GM12891 (cell line): Measurements from ENCODE around the gene S100A5.
A peak's percentile ranks its signal among the peaks of the same experiment; 100 is the strongest.

Experiments used
- DNase-seq: peaks from one replicate; pipeline ENCODE4 v3.0.0; 2011; ENCODE audit warnings: low spot score; ENCODE audit not compliant: insufficient read length
- FAIRE-seq: peaks from 2 replicates; lab custom pipeline; 2011; peaks lifted over from hg19 to GRCh38; lab: Jason Lieb, UNC
- PAX5 ChIP-seq: IDR thresholded peaks from 2 replicates; pipeline ENCODE4 v1.6.1; 2011; ENCODE audit warnings: low read length, moderate library complexity, mild to moderate bottlenecking; ENCODE audit not compliant: insufficient read depth, severe bottlenecking
- POLR2A ChIP-seq: IDR thresholded peaks from 2 replicates; pipeline ENCODE4 v1.6.1; 2011; ENCODE audit warnings: low read depth, low read length, control low read depth
- POLR2AphosphoS5 ChIP-seq: IDR thresholded peaks from 2 replicates; pipeline ENCODE4 v1.6.1; 2011; ENCODE audit warnings: low read depth, low read length, control low read depth
- POU2F2 ChIP-seq: IDR thresholded peaks from 2 replicates; pipeline ENCODE4 v1.6.1; 2011; ENCODE audit warnings: low read depth, mild to moderate bottlenecking, control low read depth, low read length, moderate library complexity
- SPI1 ChIP-seq: IDR thresholded peaks from 2 replicates; pipeline ENCODE4 v1.6.1; 2011; ENCODE audit warnings: low read depth, low read length, control low read depth
- TAF1 ChIP-seq: IDR thresholded peaks from 2 replicates; pipeline ENCODE4 v1.6.1; 2011; ENCODE audit warnings: low read depth, low read length, control low read depth

Gene S100A5

DNA sequence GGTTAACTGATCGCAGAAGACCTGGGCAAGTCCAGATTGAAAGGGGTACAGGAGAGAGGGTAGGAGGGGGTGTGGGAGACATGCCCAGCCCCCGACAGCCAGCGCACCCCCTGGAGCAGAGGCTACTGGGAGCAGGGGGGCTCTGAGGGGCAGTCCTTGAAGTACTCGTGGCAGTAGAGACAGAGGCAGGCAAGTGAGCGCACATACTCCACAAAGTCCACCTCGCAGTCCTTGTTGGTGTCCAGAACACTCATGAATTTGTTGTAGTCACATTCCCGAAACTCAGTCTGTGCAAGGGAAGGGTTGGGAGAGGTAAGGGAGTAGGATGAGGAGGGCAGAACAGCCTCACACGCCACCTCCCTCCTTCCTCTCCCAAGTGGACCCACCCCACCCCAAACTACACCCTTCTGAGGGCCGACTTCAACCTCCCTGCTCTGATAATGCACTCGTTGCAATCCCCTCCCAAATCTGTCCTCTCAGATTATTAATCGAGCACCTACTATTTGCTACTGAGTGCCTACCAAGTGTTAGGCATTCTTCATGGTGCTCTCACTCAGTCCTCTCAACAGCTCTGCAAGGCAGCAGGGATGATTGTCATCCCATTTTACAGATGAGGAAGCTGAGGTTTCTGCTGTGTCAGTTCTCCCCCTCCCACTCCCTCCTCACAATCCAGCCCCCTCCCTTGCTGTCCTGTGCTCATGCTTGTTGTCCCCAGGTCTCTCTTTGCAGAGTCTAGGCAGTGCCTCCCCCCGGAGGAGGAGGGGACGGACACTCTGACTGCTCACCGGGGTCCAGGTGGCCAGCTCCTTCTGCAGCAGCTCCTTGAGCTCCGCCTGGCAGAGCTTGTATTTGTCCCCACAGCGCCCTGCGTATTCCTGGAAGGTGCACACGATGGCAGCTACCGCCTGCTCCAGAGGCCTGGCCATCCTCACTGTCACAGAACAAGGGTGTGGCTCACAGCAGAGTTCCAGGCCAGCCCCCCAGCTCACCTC lies 7.1 kb upstream of the S100A5 start:
- TF ChIP-seq POU2F2 (no peak), PAX5 (no peak), SPI1 (no peak), POLR2AphosphoS5 (no peak), TAF1 (no peak), POLR2A (no peak)
- FAIRE-seq (no peak), DNase-seq (no peak)

DNA sequence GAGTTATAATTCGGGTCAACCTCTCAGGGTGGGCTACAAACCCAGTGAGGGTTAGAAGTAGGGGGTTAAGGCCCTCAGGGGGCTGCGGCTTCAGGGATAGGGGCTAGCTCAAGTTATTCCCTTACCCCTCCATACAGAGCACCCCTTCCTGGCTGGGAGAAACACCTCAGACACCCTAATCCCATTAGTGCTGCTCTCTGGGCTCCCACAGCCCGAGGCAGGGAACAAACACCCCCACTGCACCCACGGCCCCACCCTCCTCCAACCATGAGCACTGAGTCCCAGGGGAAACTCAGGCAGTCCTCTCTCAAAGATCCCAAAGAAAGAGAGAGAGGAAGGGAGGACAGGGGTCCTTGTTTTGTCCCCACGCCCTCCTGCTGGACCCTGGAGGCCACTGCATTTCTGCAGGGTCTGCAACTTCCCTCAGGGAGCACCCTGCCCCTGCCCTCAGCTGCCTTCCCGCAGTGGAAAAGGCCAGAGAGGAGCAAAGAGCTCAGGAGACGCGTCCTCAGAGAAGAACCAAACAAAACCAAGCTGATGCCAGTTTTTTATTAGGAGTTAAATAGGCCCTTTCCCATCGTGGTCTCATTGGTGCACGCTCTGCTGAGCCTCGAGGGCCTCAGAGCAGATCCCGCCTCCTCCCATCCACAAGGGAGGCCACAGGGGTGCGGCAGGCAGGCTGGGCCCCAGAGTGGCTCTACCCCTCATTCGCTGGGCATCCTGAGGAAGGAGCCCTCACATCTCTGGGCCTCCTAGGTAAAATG lies 6.2 kb upstream of the S100A5 start:
- no peak for DNase-seq
- no peak for FAIRE-seq
- TF ChIP-seq SPI1 (no peak), PAX5 (no peak), POLR2A (no peak), TAF1 (no peak), POU2F2 (no peak), POLR2AphosphoS5 (no peak)

DNA sequence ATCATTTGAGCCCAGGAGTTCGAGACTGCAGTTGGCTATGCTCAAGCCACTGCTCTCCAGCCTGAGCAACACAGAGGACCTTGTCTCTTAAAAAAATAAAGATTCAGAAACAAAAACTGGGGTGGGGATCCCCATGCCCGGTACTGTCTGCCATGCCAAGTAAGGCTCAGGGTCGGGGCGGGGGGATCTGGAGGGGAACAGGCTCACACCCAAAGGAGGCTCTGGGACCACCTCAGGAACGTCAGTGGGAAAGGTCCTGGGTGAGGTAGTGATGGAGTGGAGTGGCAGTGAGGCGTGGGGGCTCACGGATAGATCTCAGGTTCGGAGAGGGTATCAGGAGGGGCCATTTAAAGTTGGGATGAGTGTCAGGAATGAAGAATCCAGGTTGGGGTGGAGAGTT lies 5.6 kb upstream of the S100A5 start:
- DNase-seq, result no peak
- no peak for TF ChIP-seq TAF1
- no peak for TF ChIP-seq POU2F2
- TF ChIP-seq SPI1, result no peak
- no peak for TF ChIP-seq POLR2A
- no peak for TF ChIP-seq PAX5
- no peak for TF ChIP-seq POLR2AphosphoS5
- no peak for FAIRE-seq

DNA sequence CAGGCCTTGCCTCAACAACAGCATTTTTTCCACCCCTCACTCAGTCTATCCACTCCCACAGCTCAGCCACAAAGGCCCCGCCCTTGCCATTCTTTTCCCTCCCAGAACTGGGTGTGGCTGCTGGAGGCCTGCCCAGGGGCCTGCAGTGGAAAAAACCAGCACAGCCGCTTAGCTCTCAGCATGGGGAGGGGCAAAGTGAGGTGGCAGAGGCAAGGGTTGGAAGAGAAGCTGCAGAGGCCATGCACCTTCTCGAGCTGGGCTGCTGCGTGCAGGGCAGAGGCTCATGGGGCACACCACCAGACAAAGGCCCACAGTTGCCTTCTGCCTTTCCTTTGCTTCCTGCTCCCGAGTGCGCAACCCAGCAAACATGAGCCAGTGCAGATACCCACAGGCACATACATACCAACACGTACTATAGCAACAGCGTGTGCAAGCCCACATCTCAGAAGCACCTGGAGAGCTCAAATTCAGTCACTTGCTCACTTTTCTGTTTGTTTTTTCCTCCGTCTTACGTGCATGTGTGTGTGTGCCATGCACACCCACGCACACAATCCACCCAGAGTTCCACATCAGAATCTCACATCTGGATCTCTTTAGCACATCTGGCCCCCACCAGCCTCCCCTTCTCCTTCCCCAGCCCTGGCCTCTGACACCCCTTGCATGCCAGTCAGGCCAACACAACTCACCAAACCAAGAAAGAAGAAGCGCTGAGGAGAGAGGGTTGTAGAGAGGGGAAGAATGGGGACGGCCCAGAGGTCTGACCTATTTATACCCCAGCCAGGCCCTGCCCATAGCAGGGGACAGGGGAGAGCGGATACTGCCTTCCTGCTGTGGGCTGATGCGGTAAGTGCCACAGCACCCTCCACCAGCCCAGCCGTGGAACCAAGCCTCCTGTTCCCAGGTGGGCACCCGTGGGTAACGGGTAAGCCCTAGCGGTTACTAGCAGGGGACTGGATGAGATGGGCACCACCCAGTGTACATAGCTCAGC lies 4.6 kb upstream of the S100A5 start, which contains the start of gene S100A4:
S100A4 (minus strand) TSS at position 740 of the 989 bp plus-strand sequence. CDS start 1,012 bp downstream, outside the sequence.
- peak; percentile 66 for DNase-seq
- peak; percentile 66 for FAIRE-seq
- no peak for TF ChIP-seq POLR2A
- TF ChIP-seq SPI1, result peak; percentile 16; the same call in 1 of the 2 replicates
- peak; percentile 12; the same call in 1 of the 2 replicates for TF ChIP-seq POU2F2

DNA sequence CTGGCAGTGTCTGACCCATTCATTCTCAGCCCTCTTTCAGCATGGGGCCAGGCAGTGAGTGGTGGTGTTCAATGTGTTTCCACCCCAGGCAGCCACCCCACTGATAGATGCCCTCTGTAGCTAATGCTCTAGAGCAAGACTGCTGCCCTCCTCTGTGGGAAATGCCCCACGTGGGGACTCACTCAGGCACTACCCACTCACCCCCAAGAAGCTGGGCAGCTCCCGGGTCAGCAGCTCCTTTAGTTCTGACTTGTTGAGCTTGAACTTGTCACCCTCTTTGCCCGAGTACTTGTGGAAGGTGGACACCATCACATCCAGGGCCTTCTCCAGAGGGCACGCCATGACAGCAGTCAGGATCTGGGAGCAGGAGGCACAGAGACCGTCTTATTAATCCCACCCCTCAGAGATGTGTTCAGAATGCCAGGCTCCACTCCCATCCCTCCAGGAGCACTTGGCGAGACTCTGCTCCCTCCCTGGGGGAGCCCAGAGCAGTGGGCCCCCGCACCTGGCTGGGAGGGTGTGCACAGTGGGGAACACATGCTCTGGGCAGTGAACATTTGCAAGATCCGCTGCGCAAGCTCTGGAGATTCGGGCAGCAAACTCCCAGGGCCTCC lies 3.8 kb upstream of the S100A5 start:
- TF ChIP-seq POLR2A (no peak), POLR2AphosphoS5 (no peak), POU2F2 (no peak), PAX5 (no peak), TAF1 (no peak), SPI1 (no peak)

DNA sequence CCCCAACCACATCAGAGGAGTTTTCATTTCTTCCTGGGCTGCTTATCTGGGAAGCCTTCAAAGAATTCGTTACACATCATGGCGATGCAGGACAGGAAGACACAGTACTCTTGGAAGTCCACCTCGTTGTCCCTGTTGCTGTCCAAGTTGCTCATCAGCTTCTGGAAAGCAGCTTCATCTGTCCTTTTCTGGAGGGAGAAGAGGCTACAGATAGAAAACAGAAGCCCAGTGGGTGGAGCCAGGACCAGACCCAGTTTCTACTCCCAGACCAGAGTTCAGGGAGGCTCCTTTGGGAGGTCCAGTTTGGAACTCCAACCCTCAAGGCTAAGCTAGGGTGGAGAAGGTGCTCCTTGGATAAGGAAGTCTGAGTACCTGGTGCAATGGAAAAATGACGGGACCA lies 3.0 kb upstream of the S100A5 start:
- no peak for TF ChIP-seq TAF1
- no peak for TF ChIP-seq POU2F2
- TF ChIP-seq PAX5, result no peak
- TF ChIP-seq POLR2AphosphoS5, result no peak
- no peak for TF ChIP-seq SPI1
- TF ChIP-seq POLR2A, result no peak
- FAIRE-seq (no peak), DNase-seq (no peak)

More for the DNA sequence above, 3.8 kb upstream of the S100A5 start:
- no peak for DNase-seq
- FAIRE-seq, result no peak

DNA sequence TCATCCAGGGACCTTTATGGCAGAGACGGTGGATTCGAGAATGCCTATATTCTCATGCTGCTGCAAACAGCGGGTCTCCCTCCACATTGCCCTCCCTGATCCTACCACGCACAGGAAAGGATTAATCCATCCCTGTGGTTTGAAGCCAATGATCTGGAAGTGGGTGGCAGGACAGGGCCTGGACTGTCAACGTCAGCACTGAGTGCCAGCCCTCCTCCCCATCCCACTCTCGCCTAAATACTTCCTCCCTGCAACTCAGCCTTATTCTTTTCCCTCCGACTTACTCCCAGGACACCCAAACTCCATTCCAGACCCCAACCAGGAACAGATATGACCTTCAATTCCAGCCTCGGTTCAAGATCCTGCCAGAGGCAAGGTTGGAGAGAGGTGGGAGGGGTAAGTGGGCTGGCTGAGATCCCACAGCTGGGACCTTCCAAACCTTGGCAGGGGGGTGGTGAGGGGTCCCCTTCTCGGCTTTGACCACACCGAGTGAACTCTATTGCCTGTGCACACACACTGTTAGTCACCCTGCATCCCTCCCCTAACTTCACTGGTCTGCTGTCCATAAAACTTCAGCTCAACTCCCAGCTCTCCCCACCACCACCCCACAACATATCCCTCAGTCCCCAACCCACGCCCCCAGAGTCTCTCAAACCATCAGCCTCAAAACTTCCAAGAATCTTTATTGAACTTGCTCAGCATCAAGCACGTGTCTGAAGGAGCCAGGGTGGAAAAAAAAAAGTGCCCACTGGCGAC lies 2.4 kb upstream of the S100A5 start:
- FAIRE-seq (no peak), DNase-seq (no peak)
- TF ChIP-seq TAF1, result no peak
- TF ChIP-seq POU2F2, result no peak
- no peak for TF ChIP-seq POLR2AphosphoS5
- TF ChIP-seq PAX5, result no peak
- no peak for TF ChIP-seq SPI1
- TF ChIP-seq POLR2A, result no peak
